Parathyroid adenoma (tissue), 2 donors: Measurements from ENCODE around the gene ADM2.

Source experiments
- H2AFZ ChIP-seq: fragments of 300-600 bp; sonication (generic); one replicate; pipeline ENCODE4 v1.7.0; 2017; ENCODE audit warnings: antibody characterized with exemption, mild to moderate bottlenecking
- H3K27ac ChIP-seq: fragments of 300-600 bp; sonication (generic); one replicate; pipeline ENCODE4 v1.7.0; 2017
- H3K27me3 ChIP-seq: fragments of 300-600 bp; sonication (generic); one replicate; pipeline ENCODE4 v1.7.0; 2017; ENCODE audit warnings: low read length; ENCODE audit not compliant: control insufficient read depth, insufficient read depth
- H3K36me3 ChIP-seq: fragments of 300-600 bp; sonication (generic); one replicate; pipeline ENCODE4 v1.7.0; 2017; ENCODE audit warnings: low read length; ENCODE audit not compliant: control insufficient read depth, insufficient read depth
- H3K4me1 ChIP-seq: fragments of 300-600 bp; sonication (generic); one replicate; pipeline ENCODE4 v1.7.0; 2017; ENCODE audit warnings: control low read depth
- H3K4me2 ChIP-seq: fragments of 300-600 bp; sonication (generic); one replicate; pipeline ENCODE4 v1.7.0; 2017; ENCODE audit warnings: low read length
- H3K4me3 ChIP-seq: fragments of 300-600 bp; sonication (generic); one replicate; pipeline ENCODE4 v1.7.0; 2017; ENCODE audit warnings: low read depth, low read length
- H3K79me2 ChIP-seq: fragments of 300-600 bp; sonication (generic); one replicate; pipeline ENCODE4 v1.7.0; 2017; ENCODE audit warnings: control low read depth
- H3K9ac ChIP-seq: fragments of 300-600 bp; sonication (generic); one replicate; pipeline ENCODE4 v1.7.0; 2017; ENCODE audit warnings: mild to moderate bottlenecking
- H3K9me3 ChIP-seq: fragments of 300-600 bp; sonication (generic); one replicate; pipeline ENCODE4 v1.7.0; 2017; ENCODE audit warnings: low read length; ENCODE audit not compliant: control insufficient read depth
- TF ChIP-seq, protein P1 (sequence below): fragments of 300-600 bp; sonication (generic); IDR thresholded peaks from one replicate; pipeline ENCODE4 v1.7.0; 2017; ENCODE audit warnings: antibody characterized with exemption, mild to moderate bottlenecking
- donor health status: primary hyperparathyroidism.

The ADM2 gene

DNA sequence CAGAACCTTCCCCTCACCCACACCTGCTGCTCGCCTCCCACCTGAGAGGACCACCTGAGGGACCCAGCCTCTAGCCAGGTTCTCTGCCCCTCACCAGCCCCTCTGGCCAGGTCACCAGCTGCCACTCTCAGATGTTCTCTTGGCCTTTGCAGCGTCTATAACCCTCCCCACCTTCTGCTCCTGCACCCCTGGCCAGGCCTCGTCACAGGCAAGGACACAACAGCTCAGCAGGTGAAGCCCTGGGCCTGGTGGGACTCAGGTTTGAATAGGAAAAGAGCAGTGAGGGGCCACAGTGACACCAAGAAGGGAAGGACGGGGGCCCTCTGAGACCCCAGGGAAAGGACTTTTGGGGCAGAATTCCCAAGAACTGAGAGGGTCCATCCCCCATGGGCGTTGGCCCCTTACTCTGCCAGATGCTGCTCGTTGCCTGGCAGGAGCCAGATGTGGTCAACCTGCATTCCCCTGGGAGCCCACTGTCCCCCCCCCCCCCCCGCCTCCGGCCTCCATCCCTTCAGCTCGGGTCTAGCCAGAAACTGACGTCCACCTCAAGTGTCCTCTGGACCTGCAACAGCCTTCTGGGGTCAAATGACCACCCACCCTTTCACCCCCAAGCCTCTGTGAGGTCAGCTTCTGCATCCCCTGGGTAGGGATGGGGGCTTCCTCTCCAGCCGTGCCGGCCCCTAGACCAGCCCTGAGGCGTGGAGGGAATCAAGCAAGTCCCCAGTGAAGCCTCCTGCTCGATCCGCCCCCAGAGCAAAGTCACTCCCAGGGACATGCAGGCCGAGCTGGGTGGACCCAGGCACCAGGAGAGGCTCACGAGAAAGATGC lies 35.2 kb upstream of the ADM2 start:
- Histone ChIP-seq H3K4me2 (no peak overlapping the region), H3K27ac (no peak overlapping the region), H3K4me3 (no peak overlapping the region), H3K9ac (no peak overlapping the region), H3K36me3 (no peaks in the 10 kb centered on the region), H2AFZ (no peak overlapping the region), H3K4me1 (no peaks in the 10 kb centered on the region), H3K79me2 (no peaks in the 10 kb centered on the region), H3K27me3 (no peaks in the 10 kb centered on the region), H3K9me3 (no peaks in the 10 kb centered on the region)
- TF ChIP-seq, protein P1, sequence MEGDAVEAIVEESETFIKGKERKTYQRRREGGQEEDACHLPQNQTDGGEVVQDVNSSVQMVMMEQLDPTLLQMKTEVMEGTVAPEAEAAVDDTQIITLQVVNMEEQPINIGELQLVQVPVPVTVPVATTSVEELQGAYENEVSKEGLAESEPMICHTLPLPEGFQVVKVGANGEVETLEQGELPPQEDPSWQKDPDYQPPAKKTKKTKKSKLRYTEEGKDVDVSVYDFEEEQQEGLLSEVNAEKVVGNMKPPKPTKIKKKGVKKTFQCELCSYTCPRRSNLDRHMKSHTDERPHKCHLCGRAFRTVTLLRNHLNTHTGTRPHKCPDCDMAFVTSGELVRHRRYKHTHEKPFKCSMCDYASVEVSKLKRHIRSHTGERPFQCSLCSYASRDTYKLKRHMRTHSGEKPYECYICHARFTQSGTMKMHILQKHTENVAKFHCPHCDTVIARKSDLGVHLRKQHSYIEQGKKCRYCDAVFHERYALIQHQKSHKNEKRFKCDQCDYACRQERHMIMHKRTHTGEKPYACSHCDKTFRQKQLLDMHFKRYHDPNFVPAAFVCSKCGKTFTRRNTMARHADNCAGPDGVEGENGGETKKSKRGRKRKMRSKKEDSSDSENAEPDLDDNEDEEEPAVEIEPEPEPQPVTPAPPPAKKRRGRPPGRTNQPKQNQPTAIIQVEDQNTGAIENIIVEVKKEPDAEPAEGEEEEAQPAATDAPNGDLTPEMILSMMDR = no peak

DNA sequence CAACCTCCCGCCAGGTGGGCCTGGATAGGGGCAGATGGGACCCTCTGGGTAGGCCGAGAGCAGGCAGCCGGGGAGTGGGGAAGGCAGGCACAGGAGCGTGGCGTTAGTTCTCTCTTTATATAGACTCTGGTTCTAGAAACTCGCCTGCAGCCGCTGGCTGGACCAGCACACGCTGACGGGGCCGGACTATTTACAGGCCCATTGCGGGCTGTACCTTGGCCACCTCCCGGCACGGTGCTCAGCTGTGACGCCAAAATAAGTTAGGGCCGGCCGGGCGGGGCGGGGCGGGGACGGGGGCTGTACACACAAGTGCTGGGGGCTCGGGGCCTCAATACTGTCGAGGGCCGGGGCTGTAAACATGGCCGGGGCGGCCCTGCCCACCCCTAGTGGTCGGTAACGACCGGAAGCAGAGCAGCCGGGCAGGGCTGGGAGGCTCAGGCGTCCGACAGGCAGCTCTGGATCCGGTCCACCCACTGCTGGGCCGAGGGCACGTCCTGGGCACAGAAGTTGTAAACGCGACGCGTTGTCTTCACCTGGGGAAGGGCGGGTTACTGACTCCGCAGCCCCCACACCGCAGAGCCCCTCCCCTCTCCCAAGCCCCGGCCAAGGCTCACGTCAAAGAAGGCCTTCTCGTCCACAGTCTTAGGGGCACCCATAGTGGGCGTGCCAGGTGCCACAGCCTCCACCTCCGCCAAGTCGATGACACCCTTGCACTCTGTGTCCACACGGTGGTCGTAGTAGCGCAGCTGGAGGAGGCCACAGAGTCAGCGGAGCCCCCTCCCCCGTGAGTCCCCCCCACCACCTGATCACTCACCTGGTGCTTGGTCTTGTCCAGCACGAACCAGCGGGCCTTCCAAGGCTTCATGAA lies 34.4 kb upstream of the ADM2 start:
- no peak overlapping the region for H3K27ac ChIP-seq
- TF ChIP-seq, protein P1 = no peak
- no peak overlapping the region for H3K9ac ChIP-seq
- no peaks in the 10 kb centered on the region for H3K4me1 ChIP-seq
- no peak overlapping the region for H3K4me3 ChIP-seq
- H2AFZ ChIP-seq = no peak overlapping the region
- no peak overlapping the region for H3K4me2 ChIP-seq
- H3K36me3 ChIP-seq = no peaks in the 10 kb centered on the region
- no peaks in the 10 kb centered on the region for H3K27me3 ChIP-seq
- H3K79me2 ChIP-seq = no peaks in the 10 kb centered on the region
- H3K9me3 ChIP-seq = no peaks in the 10 kb centered on the region

DNA sequence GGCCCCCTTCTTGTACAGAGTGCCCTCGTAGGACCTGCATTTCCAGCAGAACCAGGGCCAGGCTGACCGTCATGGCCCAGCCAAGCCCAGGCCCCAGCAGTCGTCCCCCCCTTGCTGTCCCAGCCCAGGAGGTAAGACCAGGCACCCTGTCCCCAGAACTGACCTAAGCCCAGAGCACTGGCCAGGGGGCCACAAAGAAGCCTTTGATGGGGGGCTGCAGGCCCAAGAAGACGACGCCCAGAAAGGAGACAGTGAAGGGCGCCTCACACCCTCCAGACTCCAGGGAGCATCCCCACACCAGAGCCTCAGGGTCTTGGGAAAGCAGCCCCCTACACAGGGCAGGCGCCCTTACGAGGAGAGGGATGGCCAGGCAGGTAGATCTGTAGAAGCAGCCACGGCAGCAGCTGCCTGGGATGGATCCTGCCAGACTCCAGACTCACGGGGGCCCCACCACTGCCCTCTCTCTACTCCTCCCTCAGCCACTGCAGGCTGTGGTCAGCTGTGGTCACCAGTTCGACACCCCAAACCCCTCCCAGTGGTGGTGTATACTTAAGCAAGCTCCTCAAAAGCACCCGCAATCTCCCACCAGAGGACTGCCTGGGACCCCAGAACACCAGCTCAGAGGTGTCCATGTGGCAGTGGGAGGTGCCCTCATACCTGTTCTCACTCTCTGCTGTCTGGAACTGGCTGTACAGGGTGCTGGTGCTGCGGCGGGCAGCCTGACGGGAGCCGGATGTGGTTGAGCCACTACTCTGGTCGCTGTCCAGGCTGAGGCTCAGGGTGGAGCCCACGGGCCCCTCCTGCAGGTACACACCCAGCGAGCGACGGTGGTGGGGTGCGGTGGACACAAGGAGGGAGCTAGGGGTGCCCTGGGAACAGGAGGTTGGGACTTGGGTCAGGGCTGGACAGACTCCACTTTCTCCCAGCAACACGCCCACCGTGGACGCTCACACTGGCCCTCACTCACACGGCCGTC lies 33.5 kb upstream of the ADM2 start:
- no peaks in the 10 kb centered on the region for H3K9me3 ChIP-seq
- no peak overlapping the region for H3K9ac ChIP-seq
- no peaks in the 10 kb centered on the region for H3K79me2 ChIP-seq
- H3K4me1 ChIP-seq = no peaks in the 10 kb centered on the region
- no peak overlapping the region for H3K4me3 ChIP-seq
- no peaks in the 10 kb centered on the region for H3K36me3 ChIP-seq
- TF ChIP-seq, protein P1 = no peak
- no peak overlapping the region for H3K27ac ChIP-seq
- no peak overlapping the region for H2AFZ ChIP-seq
- no peak overlapping the region for H3K4me2 ChIP-seq
- no peaks in the 10 kb centered on the region for H3K27me3 ChIP-seq

DNA sequence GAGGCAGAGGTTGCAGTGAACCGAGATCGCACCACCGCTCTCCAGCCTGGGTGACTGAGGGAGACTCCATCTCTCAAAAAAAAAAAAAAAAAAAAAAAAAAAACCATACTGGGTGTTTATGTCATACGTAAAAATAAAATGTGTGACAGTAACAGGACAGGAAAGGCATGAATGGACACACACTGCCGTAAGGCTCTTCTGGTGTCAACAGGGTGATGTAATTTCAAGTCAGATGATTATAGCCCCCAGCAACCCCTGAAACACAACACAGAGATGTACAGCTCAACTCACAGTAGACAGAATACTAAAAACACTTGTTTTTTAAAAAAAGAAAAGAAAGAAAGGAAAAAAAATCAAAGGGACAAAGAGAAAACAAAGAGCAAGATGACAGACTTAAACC lies 28.7 kb upstream of the ADM2 start:
- H3K27me3 ChIP-seq = no peaks in the 10 kb centered on the region
- no peaks in the 10 kb centered on the region for H3K4me1 ChIP-seq
- H3K9ac ChIP-seq = no peak overlapping the region
- H2AFZ ChIP-seq = no peak overlapping the region
- H3K79me2 ChIP-seq = no peaks in the 10 kb centered on the region
- H3K4me3 ChIP-seq = no peak overlapping the region
- no peak overlapping the region for H3K27ac ChIP-seq
- no peaks in the 10 kb centered on the region for H3K9me3 ChIP-seq
- H3K36me3 ChIP-seq = no peaks in the 10 kb centered on the region
- TF ChIP-seq, protein P1 = no peak
- no peak overlapping the region for H3K4me2 ChIP-seq
